Mesendoderm (in vitro differentiated cells): ENCODE results near the gene SERPINC1.

Experiments used
- DNase-seq: peaks from one replicate; pipeline ENCODE4 v3.0.0; 2013
- H2AK5ac ChIP-seq: 2 replicates; pipeline ENCODE4 v1.6.1; 2013; ENCODE audit warnings: low read length, inconsistent platforms
- H2BK120ac ChIP-seq: 2 replicates; pipeline ENCODE4 v1.6.1; 2013; ENCODE audit warnings: low read depth, mild to moderate bottlenecking, low read length, moderate library complexity, mixed read lengths
- H2BK15ac ChIP-seq: replicated peaks from 2 replicates; pipeline ENCODE4 v1.6.1; 2013; ENCODE audit warnings: low read depth, mild to moderate bottlenecking, moderate library complexity
- H2BK5ac ChIP-seq: 2 replicates; pipeline ENCODE4 v1.6.1; 2013; ENCODE audit warnings: low read length, inconsistent platforms
- H3K18ac ChIP-seq: 2 replicates; pipeline ENCODE4 v1.6.1; 2013; ENCODE audit warnings: mild to moderate bottlenecking, low read length, mixed read lengths
- H3K23ac ChIP-seq: one replicate; pipeline ENCODE4 v1.6.1; 2013; ENCODE audit warnings: low read length
- H3K27ac ChIP-seq: 2 replicates; pipeline ENCODE4 v1.5.1; 2013; ENCODE audit warnings: low read depth, mild to moderate bottlenecking, inconsistent platforms, low read length, moderate library complexity
- H3K27me3 ChIP-seq: 2 replicates; pipeline ENCODE4 v1.6.1; 2013; ENCODE audit warnings: low read length, control low read depth, mild to moderate bottlenecking, inconsistent platforms; ENCODE audit not compliant: insufficient read depth, poor library complexity
- H3K36me3 ChIP-seq: 2 replicates; pipeline ENCODE4 v1.6.1; 2013; ENCODE audit warnings: low read length, inconsistent platforms; ENCODE audit not compliant: control insufficient read depth, insufficient read depth
- H3K4ac ChIP-seq: one replicate; pipeline ENCODE4 v1.6.1; 2013; ENCODE audit warnings: low read depth, mild to moderate bottlenecking, low read length, moderate library complexity
- H3K4me1 ChIP-seq: 2 replicates; pipeline ENCODE4 v1.6.1; 2013; ENCODE audit warnings: low read depth, low read length, inconsistent platforms; ENCODE audit not compliant: control insufficient read depth
- H3K4me2 ChIP-seq: 2 replicates; pipeline ENCODE4 v1.6.1; 2013; ENCODE audit warnings: low read length
- H3K4me3 ChIP-seq: 2 replicates; pipeline ENCODE4 v1.5.1; 2013; ENCODE audit warnings: mild to moderate bottlenecking, low read length
- H3K56ac ChIP-seq: one replicate; pipeline ENCODE4 v1.6.1; 2013; ENCODE audit warnings: low read length
- H3K79me1 ChIP-seq: 2 replicates; pipeline ENCODE4 v1.6.1; 2013; ENCODE audit warnings: low read length, inconsistent platforms
- H3K79me2 ChIP-seq: 2 replicates; pipeline ENCODE4 v1.6.1; 2013; ENCODE audit warnings: mild to moderate bottlenecking, low read length; ENCODE audit not compliant: control insufficient read depth, insufficient read depth
- H3K9ac ChIP-seq: 2 replicates; pipeline ENCODE4 v1.6.1; 2013; ENCODE audit warnings: low read length, inconsistent platforms
- H4K5ac ChIP-seq: one replicate; pipeline ENCODE4 v1.6.1; 2013; ENCODE audit warnings: low read length
- H4K8ac ChIP-seq: one replicate; pipeline ENCODE4 v1.6.1; 2013; ENCODE audit warnings: low read depth, mild to moderate bottlenecking, control low read depth, low read length, moderate library complexity
- WGBS: extraction: QIAGEN DNeasy Blood & Tissue Kit; methylation state at CpG from one replicate; pipeline ENCODE4 v1.1.7; 2013; ENCODE audit warnings: low lambda C conversion rate, missing lambda C conversion rate; ENCODE audit not compliant: insufficient coverage; ENCODE audit errors: extremely low coverage; 5-methylcytosine and 5-hydroxymethylcytosine counted together

SERPINC1 gene

DNA sequence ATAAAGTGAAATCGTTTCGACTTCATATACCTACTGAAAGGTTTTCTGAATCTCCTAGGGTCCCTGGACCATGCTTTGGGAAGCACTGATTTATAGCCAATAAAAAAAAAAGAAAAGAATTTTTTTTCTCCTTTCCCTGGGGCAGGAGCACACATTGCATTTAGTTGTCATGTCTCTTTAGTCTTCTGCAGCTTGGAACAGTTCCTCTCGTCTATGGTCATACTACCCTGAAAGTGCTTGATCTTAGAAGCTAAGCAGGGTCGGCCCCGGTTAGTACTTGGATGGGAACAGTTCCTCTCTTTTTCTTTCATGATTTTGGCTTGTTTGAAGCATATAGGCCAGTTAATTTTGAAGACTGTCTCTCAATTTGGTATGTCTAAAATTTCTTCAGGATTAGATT lies 3.7 kb upstream of the SERPINC1 start:
- Histone ChIP-seq H3K4me1 (no peaks in the 10 kb centered on the region), H2BK15ac (no peak overlapping the region), H3K27ac (no peak overlapping the region), H4K5ac (no peak overlapping the region), H3K4ac (no peak overlapping the region), H3K9ac (no peak overlapping the region), H2BK120ac (no peak overlapping the region), H2AK5ac (no peak overlapping the region), H2BK5ac (no peak overlapping the region), H3K18ac (no peak overlapping the region), H4K8ac (no peak overlapping the region), H3K36me3 (no peaks in the 10 kb centered on the region), H3K4me3 (no peak overlapping the region), H3K79me1 (no peaks in the 10 kb centered on the region), H3K4me2 (no peak overlapping the region), H3K27me3 (no peaks in the 10 kb centered on the region), H3K23ac (no peak overlapping the region), H3K56ac (no peak overlapping the region), H3K79me2 (no peaks in the 10 kb centered on the region)
- DNase-seq: peak; percentile 10
- WGBS: no CpG with 5 or more reads among the region's 5 CpGs

DNA sequence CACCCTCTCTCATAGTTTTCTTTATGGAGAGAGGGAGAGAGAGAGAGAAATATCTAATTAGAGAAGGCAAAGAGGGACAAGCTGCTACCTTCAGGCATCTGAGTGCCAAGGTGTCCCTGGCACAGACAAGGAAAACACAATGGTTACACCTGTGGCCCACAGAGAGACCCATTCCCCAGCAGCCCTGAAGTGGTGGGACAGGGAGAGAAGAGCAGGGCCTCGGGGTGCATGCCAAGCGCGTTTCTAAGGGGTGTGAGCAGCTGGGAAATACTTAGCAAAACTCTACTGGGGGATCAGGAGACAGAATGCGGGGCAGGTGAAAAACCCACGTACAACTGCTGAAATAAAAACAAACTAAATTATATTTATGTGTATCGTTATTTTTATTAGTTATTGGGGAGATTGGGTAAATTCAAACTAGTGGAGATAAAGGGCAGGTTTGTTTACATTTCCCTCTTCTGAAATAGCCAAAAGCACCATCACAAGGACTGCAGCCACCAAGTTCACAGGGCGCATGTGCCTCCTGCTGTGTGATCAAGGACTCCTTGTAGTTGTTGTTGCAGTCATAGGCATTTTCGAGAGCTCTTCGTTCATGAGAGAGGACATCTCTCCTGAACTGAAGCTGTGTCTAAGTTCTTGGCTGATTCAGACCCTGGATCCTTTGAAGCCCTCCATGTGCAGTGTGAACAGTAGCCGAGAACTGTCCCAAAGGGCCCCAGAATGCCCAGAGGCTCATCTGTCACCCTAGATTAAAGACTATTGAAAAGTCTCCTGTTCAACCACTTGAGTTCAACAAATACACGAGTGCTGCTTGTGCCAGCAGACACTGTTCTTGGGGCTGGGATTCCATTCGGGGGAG lies 737 bp upstream of the SERPINC1 start:
- Histone ChIP-seq H3K4me3 (no peak overlapping the region), H3K79me1 (no peaks in the 10 kb centered on the region), H3K79me2 (no peaks in the 10 kb centered on the region), H3K18ac (no peak overlapping the region), H3K23ac (no peak overlapping the region), H3K56ac (no peak overlapping the region), H4K8ac (no peak overlapping the region), H2BK15ac (no peak overlapping the region), H4K5ac (no peak overlapping the region), H3K27ac (no peak overlapping the region), H3K4me2 (no peak overlapping the region), H3K4me1 (no peaks in the 10 kb centered on the region), H2BK5ac (no peak overlapping the region), H3K4ac (no peak overlapping the region), H2BK120ac (no peak overlapping the region), H3K27me3 (no peaks in the 10 kb centered on the region), H3K9ac (no peak overlapping the region), H3K36me3 (no peaks in the 10 kb centered on the region), H2AK5ac (no peak overlapping the region)
- 100% methylated on average over 1 of the region's 12 CpGs for WGBS
- DNase-seq: no peak

DNA sequence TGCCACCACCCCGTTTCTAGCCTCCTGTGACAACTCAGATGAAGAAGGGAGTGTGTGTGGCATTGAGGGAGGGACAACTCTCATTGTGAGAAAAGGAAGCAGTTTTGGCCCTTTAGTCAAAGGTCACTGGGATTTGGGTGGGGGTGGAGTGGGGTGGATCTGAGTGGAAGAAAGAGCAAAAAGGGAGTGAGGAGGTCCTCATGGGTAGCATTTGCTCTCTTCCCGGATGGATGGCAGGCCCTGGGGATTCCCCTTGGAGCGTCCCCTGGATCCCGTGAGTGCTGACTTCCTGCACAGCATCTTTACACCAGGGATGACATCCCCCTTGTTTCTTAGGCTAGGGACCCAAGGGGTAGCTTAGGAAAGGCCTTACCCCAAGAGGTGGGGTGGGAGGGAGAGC lies 460 bp downstream of the SERPINC1 start:
- H4K8ac ChIP-seq: no peak overlapping the region
- DNase-seq: no peak
- H3K4me1 ChIP-seq: no peaks in the 10 kb centered on the region
- H3K79me1 ChIP-seq: no peaks in the 10 kb centered on the region
- H4K5ac ChIP-seq: no peak overlapping the region
- no peak overlapping the region for H3K23ac ChIP-seq
- H3K27ac ChIP-seq: no peak overlapping the region
- no peak overlapping the region for H3K9ac ChIP-seq
- no peak overlapping the region for H2AK5ac ChIP-seq
- no peak overlapping the region for H2BK5ac ChIP-seq
- H3K27me3 ChIP-seq: no peaks in the 10 kb centered on the region
- H3K79me2 ChIP-seq: no peaks in the 10 kb centered on the region
- H3K4me3 ChIP-seq: no peak overlapping the region
- no peak overlapping the region for H2BK15ac ChIP-seq
- no peaks in the 10 kb centered on the region for H3K36me3 ChIP-seq
- no peak overlapping the region for H3K56ac ChIP-seq
- no CpG with 5 or more reads among the region's 4 CpGs for WGBS
- no peak overlapping the region for H3K4me2 ChIP-seq
- H3K18ac ChIP-seq: no peak overlapping the region
- no peak overlapping the region for H2BK120ac ChIP-seq
- H3K4ac ChIP-seq: no peak overlapping the region

DNA sequence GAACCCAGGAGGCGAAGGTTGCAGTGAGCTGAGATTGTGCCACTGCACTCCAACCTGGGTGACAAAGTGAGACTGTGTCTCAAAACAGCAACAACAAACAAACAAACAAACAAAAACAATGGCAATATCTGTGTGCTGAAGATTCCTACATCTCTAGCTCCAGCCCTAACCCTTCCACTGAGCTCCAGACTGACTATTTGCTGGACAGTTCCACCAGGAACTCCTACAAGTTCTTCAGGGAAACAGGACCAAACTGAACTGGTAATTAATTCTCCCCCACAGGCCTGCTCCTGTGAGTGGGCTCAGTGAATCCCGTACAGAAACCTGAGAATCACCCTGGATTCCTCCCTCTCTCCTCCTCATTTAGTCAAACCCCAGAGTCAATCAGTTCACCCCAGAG lies 1.5 kb downstream of the SERPINC1 start:
- no CpG with 5 or more reads among the region's 2 CpGs for WGBS
- no peak for DNase-seq
- H3K27ac ChIP-seq: no peak overlapping the region

DNA sequence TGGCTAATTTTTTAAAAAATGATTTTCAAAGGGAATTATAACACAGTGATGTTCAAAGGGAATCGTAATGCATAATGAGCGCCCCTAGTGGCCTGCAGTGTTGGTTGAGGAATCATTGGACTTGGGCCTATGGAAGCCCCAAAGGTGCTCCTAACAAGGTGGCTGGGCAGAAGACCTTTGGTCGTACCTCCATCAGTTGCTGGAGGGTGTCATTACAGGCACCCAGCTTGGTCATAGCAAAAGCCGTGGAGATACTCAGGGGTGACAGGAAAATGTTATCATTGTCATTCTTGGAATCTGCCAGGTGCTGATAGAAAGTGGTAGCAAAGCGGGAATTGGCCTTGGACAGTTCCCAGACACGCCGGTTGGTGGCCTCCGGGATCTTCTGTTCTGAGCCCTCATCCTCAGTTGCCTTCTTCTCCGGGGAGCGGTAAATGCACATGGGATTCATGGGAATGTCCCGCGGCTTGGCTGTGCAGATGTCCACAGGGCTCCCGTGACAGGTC lies 2.7 kb downstream of the SERPINC1 start:
- Histone ChIP-seq H3K79me2 (no peaks in the 10 kb centered on the region), H2BK15ac (no peak overlapping the region), H3K18ac (no peak overlapping the region), H3K79me1 (no peaks in the 10 kb centered on the region), H3K9ac (no peak overlapping the region), H2AK5ac (no peak overlapping the region), H3K56ac (no peak overlapping the region), H3K36me3 (no peaks in the 10 kb centered on the region), H4K5ac (no peak overlapping the region), H3K27ac (no peak overlapping the region), H2BK5ac (no peak overlapping the region), H2BK120ac (no peak overlapping the region), H3K4me3 (no peak overlapping the region), H3K27me3 (no peaks in the 10 kb centered on the region), H4K8ac (no peak overlapping the region), H3K4me2 (no peak overlapping the region), H3K4me1 (no peaks in the 10 kb centered on the region), H3K23ac (no peak overlapping the region), H3K4ac (no peak overlapping the region)
- DNase-seq: peak; percentile 56
- no CpG with 5 or more reads among the region's 13 CpGs for WGBS

More for the DNA sequence above, 1.5 kb downstream of the SERPINC1 start:
- H3K56ac ChIP-seq: no peak overlapping the region
- H3K4me1 ChIP-seq: no peaks in the 10 kb centered on the region
- no peaks in the 10 kb centered on the region for H3K36me3 ChIP-seq
- H4K8ac ChIP-seq: no peak overlapping the region
- H3K79me1 ChIP-seq: no peaks in the 10 kb centered on the region
- H3K4me2 ChIP-seq: no peak overlapping the region
- no peak overlapping the region for H3K9ac ChIP-seq
- no peak overlapping the region for H3K4me3 ChIP-seq
- H2BK120ac ChIP-seq: no peak overlapping the region
- H3K4ac ChIP-seq: no peak overlapping the region
- no peak overlapping the region for H2BK5ac ChIP-seq
- no peak overlapping the region for H3K18ac ChIP-seq
- H2BK15ac ChIP-seq: no peak overlapping the region
- H3K79me2 ChIP-seq: no peaks in the 10 kb centered on the region
- H3K23ac ChIP-seq: no peak overlapping the region
- H2AK5ac ChIP-seq: no peak overlapping the region
- no peaks in the 10 kb centered on the region for H3K27me3 ChIP-seq
- no peak overlapping the region for H4K5ac ChIP-seq
